EH (cell line): ENCODE results near the gene MRPL18.

Experiments
- DNase-seq: peaks from one replicate; pipeline ENCODE4 v3.0.0-alpha.2; 2015; ENCODE audit warnings: low read depth

The MRPL18 gene

DNA sequence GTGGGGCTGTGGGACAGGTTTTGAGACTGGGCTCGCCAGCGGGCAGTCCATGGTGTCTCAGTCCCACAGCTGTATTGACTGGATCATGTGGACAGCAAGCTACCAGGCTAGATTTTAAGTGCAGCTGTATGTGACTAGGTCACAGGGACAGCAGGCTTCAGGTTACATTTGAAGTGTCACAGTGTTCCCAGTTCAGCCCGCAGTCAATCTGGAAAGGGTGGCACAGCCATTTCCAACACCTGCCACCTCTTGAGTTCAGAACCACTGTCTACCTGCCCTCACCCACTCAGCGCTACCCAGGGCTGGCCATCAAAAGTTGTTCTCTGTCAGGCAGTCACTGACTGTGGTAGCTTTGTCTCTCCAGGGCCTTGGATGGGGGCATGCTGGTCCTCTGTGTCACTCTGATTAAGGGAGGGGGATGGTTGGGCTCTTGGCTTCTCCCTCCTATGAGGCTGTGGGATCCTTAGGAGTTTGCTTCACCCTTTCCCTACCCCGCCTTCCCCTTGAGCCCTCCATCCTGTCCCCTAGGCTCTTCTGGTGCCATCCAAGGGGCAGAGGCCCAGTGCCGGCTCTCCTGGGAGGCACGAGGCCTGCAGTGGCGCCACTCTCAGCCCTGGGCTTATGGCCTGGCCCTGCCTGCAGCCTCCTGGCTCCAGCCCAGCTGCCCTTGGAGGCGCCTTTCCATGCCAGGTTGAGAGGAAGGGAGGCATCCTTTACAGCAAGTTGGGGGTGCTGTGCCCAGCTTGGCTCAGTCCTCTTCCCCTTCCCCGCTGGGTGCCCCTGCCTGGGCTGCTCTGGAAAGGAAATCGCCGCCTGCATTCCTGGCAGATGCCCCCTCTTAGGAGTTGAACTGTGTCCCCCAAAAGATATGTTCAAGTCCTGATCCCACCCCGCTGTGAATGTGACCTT lies 54.7 kb downstream of the MRPL18 start:
- no peak for DNase-seq
